Stimulated activated CD4-positive, alpha-beta T cell treated with anti-CD3 and anti-CD28 coated beads, Interleukin-12 subunit alpha, Interleukin-12 subunit beta, amount 100 ng/mL, for 48 hours (primary cell): ENCODE measurements around the gene LPIN1.
"Not testable (repeated sequence)": the region's sequence is repeated elsewhere in the genome, so short reads cannot be mapped to it uniquely, and the experiment has no call there.

ENCODE experiments used
- DNase-seq, 3 donors: peaks; one replicate each; pipeline ENCODE4 v3.0.0-alpha.2; 2020; ENCODE audit warnings: low read depth in 2 of 3, low spot score in 1 of 3

The LPIN1 gene

DNA sequence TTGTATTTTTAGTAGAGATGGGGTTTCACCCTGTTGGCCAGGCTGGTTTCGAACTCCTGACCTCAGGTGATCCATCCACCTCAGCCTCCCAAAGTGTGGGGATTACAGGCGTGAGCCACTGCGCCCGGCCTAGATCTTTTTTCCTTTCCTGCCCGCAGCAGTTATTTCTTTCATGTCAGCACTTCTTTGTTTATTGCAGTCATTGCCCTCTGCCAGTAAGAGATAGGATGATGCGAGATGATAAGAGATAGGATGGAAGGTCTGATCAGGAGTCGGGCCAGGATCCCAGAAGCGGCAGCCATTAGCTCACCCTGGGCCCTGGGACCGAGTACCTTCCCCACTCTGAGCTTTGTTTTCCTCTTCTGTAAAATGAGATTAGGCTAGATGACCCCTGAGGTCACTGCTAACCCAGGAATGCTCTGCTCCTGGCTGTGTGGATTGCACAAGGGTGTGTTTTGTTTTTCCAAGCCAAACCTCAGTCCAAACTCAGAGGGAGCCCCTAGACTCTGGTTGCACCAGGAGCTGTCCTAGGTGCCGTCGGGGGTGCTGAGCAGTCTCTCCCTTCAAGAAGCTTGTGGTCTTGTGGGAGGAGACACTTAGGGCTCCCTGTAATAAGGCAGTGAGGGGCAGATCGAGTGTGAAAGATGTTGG lies 63.3 kb downstream of the LPIN1 start:
- no peak for DNase-seq

DNA sequence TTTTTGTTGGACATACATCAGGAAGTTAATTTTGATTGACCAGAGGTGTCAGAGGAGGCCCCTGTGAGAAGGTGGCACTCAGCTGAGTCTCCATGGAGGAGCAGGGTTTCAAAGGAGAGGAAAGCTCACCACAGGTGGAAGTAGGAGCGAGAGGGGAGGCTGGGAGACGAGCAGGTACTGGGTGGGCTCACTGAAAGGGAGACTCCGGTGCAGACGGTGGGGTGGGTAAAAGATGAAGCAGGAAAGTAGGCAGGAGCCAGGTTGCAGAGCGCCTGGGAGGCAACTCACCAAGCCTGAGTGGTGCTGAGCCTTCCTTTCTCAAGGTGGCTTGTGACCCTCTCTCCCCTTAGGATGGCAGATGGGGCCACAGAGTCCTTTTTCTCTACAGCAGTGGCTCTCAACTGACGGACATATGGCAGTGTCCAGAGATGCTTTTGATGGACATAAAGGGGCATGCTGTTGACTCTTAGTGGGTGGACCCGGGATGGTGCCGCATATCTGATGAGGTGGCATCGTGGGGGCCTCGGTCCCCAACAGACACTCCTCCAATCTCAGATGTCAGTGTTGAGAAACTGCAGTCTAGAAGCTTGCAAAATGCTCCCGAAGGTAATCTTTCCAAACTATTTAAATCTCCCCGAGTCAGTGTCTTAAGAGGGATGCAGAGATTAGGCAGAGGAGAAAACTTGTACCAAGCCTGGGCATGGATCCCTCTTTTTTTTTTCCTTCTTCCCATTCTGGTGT lies 64.0 kb downstream of the LPIN1 start:
- DNase-seq = no peak

DNA sequence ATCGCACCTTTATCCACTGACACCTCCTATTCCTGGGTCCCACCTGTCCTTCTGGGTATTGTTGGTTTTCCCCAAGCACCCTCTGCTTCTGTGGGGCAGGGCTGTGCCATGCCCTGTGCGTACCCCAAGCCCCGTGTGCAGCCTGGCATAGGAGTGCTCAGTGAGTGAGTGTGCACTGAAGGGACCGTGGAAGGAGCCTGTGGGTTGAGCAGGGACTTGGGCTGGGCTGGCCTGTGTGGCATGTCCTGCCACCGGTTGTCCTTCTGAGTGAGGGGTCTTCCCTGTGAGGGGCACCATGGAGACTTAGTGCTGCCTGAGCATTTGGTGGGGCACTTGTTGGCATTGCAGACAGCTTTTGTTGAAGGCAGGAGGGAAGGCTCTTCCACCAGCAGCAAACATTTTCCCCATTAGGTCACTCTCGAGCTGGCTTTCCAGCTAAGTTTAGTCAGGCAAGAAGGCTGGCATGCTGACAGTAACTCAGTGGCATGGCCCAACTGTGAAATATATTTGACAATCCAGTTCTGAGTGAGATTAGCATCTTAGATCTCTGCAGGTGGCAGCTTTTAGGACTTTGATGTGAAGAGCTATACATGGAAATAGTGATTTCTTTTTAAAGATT lies 64.7 kb downstream of the LPIN1 start:
- no peak for DNase-seq

DNA sequence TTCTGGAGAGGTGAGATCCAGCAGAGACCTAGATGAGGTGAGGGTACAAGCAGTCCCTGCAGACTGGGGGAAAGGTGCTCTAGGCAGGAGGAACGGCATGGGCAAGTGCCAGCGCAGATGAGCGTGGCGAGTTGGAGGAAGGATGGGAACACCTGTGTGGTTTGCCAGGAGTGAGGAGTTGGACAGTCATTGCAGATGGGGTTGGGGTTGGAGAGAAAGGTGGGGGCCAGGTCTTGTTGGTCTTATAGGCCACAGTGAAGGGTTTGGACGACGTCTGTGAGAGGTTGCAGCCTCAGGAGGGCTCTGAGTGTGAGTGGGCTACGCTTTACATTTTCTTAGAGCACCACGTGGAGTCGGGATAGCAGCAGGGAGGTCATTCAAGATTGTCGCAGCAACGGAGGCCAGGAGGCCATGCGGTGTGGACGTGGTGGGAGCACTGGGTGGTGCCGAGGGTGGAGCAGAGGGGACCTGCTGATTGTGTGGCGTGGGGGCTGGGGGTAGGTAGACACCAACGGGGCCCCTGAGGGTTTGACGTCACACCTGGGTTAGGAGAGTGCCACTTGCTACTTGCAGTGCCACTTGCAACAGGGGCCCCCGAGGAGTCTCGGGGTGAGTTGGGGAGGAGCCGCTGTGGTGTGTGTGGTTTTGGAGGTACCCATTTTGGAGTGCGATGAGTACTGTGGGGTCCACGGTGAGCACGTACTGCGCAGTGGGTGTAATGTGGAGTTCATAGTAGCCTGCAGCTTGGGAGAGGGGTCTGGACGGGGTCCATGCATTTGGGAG lies 66.2 kb downstream of the LPIN1 start:
- no peak for DNase-seq

DNA sequence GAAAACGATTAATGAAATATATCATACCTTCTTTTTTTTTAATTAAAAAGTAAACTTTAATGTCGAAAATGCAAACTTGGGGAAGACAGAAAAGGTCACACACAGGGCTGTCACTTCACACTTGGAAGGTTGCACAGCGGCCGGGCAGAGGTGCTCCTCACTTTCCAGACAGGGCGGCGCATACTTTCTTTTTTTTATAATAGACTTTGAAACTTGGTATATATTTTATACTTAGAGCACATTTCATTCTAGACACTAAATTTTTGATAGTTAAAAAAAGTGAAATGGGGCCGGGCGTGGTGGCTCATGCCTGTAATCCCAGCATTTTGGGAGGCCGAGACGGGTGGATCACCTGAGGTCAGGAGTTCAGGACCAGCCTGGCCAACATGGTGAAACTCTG lies 66.9 kb downstream of the LPIN1 start:
- DNase-seq = not testable (repeated sequence)

DNA sequence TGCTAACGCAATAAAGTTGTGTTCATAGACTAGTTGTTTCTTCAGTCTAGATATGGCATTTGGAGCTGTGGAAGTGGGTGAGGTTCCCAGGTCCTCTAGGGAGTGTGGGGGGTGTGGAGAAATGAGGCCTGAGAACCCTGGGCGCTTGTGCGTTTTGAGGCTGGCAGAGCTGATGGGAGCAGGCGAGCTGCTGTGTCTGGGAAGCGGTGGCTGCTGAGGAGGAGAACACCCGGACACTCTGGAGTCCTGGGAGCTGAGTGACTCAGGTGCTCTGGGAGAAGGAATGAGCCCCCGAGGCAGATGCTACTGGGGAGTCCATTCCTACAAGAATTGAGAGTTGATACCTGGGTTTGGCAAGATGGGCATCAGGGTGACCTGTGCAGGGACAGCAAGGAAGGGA lies 67.5 kb downstream of the LPIN1 start:
- no peak for DNase-seq

DNA sequence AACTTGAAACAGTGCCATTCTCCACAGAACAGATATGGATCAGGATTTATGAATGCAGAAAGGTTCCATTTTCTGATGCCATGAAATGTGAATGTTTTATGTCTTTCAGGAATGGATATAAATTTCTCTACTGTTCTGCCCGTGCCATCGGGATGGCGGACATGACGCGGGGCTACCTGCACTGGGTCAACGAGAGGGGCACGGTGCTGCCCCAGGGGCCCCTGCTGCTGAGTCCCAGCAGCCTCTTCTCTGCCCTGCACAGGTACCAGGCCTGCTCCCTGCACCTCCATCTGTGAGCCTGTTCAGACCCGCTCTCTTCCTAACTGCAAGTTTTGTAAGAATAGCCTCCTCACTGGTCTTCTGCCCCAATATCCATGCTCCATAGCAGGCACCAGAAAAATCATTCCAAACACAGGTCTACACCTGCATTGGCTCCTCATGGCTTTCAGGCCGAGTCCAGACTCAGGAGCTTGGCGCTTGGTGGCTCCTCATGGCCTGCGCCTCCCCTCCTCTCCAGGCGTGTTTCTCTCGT lies 68.6 kb downstream of the LPIN1 start:
- no peak for DNase-seq

DNA sequence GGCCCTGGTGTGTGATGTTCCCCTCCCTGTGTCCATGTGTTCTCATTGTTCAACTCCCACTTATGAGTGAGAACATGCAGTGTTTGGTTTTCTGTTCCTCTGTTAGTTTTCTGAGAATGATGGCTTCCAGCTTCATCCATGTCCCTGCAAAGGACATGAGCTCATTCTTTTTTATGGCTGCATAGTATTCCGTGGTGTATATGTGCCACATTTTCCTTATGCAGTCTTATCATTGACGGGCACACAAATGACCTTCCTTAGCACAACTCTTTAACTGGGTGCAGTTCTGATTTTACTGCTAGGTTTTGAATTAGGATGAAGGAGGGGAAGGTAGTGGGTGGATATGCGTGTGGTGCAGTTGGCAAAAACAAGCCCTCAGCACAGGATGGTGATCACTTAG lies 70.5 kb downstream of the LPIN1 start:
- not testable (repeated sequence) for DNase-seq

DNA sequence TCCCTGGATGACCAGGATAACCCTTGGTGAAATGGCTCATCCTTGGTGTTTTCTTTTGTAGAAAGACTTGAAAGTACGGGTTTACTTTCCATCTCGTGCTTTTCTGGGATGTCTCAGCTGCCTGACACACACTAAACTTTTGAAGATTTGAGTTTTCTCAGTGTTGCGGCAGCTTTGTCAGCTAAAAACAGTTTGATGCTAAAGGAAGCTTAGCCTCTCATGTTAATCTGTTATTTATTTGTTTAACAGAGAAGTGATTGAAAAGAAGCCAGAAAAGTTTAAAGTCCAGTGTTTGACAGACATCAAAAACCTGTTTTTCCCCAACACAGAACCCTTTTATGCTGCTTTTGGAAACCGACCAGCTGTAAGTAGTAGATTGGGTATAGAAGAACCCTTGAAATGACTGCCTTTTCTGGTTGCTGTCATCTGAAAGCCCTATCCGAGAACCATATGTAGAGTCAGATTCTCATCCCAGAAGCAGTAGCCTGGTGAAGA lies 72.8 kb downstream of the LPIN1 start:
- no peak for DNase-seq

DNA sequence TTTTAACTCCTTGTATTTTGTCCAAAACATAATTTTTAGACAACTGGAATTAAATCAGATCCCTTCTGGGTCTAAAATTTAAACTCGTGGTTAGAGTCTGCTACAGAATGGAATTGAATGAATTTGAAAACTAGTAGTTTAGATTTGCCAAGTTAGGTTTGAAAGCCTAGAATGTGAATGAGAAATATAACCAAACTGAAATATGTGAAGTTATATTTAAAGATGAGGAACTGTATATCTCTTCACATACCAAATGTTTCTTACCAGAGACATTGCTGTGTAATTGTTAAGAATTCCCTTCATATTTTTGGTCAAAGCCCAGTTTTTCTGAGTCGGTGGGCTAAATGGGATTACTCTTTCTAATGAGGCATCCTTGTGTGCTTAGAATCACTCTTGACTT lies 74.2 kb downstream of the LPIN1 start:
- DNase-seq = no peak

DNA sequence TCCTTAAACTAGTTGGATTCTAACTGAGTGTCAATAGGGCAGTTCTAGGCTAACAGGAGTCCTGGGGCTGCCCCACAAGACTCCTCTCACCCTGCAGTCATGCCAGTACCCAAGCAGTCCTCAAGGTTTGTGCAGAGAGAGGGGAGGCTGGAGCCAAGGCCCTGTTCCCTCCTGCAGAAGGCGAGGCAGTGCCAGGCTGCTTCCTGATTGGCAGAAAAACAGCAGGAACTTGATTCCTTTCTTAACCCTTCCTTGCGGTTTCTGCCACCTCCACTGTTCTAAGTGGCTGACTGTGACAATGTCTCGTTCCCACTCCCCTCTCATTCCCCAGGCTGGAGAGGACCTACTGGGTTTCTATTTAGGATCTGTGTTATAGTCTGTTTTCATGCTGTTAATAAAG lies 75.3 kb downstream of the LPIN1 start:
- no peak for DNase-seq

DNA sequence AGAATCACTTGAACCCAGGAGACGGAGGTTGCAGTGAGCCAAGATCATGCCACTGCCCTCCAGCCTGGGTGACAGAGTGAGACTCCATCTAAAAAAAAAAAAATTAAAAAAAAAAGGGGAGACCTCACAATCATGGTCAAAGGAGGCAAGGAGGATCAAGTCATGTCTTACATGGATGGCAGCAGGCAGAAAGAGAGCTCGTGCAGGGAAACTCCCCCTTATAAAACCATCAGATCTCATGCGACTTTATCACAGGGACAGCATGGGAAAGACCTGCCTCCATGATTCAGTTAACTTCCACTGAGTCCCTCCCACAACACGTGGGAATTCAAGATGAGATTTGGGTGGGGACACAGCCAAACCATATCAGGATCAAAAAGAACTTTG lies 75.9 kb downstream of the LPIN1 start:
- not testable (repeated sequence) for DNase-seq

DNA sequence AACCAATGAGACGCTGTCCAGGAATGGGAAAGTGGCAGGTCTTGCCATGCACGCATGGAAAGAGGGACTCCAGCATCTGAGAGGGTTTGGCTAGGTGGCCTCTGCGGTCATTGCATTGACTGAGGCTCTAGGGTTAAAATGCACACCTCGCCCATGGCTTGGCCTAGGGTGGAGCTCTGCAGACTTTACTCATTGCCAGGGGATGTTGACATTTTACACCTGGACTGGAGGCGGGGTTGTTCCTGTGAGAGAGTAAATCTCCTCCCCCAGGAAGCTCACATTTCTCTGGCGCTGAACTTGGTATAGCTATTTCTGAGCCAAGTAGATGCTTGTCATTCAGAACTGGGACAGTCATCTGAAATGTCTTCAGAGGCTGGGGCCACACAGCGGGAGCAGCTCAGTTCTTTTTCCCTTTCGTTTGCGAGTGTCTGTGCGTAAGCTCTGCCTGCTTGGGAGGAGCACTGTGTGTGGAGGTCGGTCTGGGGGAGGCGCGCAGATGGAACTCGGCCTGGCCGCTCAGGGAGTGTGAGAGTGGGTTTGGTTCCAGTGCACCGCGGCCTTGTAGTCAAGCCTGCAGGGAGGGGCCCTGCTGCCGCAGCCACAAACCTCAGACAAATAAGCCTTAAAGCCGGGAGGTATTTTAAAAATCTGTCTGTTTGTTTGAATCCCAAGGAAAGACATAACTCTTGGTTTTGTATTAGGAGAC lies 76.5 kb downstream of the LPIN1 start:
- no peak for DNase-seq

DNA sequence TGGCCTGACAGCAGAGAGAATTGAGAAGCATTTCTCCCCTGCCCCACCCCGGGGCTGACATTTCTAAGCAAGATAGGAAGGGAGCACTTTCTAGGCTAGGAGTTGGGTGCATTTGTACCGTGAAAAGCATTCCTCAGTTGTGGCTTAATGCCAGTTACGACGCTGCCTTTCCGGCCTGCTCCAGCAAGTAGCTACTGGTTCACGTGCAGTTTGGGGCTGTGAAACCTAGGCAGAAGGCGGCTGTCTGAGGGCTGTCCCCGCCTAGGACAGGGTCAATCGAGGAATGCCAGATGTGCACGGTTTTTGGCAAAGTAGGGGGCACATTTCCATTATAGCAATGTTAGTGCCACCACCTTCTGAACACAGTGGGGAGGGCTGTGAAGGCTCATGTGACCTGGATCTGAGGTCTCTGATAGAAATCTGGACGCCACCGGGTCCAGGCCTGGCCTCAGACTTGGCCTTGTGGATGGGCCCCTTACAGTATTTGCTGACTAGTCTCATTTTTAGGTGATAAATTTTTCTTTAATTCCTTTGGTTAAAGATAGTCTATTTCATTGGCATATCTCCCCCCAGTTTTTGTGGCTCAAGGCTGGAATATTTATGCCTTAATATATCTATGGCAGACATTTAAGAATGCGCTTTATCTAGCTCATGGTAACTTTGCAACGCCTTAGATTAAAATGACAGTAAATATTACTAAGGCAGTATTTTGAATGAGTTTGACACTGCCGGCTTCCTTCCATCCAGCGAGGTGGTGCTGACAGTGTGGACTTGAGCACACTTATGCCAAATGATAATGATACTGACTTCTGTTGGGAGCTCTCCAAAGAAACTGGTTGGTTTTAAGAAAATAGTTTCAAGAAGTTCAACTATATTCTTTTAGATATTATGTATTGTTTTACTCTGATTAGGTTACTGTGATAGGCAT lies 78.7 kb downstream of the LPIN1 start:
- DNase-seq = no peak

DNA sequence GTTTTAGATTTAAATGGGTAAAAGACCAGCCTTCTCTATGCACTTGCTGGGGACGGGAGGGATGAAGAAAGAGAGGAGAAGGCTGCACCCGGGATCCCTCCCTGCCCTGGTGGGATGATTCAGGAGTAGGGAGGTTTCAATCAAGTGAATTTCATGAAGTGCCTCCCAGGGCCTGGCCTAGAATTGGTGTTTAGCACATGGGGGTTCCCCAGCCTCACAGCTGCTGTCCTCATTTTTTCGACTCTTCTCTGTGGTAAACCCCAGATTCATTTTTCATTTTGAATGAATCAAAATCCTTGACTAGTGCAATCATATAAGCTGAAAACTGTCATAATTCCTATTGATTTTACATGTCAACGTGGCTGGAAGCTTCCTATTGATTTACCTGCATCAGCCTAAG lies 81.1 kb downstream of the LPIN1 start:
- peak; percentile 18 to 34 (median 24) for DNase-seq

DNA sequence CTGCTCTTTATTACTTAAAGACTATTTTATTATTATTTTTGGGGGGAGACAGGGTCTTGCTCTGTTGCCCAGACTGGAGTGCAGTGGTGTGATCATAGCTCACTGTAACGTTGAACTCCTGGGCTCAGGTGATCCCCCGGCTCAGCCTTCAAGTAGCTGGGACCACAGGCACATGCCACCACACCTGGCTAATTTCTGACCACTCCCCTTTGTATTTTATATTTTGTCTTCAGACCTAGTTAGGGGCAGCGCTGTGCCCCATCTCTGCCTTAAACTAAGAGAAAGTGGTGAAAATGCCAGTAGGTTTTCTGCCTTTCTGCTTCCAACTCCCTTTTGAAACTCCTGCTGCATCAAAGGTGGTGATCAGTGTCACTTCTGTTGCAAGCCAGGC lies 82.5 kb downstream of the LPIN1 start:
- no peak for DNase-seq

DNA sequence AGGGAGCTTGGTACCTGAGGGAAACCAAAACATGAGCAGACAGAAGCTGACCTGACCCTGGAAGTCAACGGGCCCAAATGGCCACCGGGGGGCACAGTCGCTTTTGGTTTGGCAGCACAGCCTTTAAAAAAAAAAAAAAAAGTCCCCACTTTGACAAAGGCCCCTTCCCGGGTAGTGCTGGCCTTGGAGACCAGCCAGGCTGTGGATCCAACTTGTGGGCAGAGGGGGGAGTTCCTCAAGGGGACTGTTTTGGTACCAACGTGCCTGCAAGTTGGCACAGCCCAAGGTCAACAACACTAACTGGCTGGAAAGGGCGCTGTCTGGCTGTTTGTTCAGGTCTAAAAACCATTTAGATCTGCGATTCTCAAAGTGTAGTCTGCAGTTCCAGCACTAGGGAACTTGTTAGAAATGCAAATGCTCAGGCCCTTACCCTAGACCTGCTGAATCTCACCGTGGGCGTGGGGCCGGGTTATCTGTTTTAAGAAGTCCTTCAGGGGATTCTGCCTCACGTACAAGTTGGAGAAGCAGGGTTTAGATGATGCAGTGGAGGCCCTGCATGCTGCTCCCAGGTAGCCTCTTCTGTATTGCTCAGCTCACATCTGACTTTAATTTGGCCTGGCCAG lies 83.0 kb downstream of the LPIN1 start:
- DNase-seq = peak; percentile 27 to 34 (median 31)

DNA sequence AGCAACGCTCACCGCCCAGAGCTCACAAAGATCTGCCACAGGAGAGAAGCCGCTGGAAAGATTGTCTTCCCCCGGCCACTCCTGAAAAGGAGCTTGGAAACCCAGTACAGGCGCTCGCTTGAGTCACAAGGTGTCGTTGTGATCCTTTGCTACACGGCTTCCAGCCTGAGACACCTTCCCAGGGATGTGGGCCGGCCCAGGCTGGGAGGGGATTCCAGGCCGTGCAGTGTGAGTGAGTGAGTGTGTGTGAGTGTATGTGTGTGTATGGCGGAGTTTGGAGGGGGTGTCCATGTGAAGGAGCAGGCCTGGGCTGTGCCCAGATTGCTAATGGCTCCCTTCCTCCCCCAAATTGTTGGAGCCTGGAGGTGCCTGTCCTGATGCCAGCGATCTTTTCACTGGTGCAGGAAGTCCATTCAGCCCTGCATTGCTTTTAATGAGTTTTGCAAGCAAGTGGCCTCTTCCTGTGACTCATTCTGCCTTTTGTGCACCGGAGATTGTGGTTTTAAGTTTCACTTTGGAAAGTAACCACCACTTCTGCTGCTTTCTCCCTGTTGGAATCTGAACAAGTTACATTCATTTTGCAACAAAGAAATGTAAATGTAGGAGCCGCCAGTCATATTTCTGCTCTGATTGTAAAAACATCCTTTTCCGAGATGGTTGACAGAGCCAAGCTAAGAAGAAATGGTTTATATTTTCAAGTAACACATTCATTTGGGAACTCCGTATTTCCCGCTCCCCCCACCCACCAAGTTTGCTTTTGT lies 83.7 kb downstream of the LPIN1 start:
- DNase-seq = peak; percentile 33 to 53 (median 38)
